PC-3 (cell line): ENCODE measurements around the gene HDAC8. TPM values are rescaled to one million over a fixed set of nuclear protein-coding genes. Genes with fewer than 3 reads are reported as not detected.
"Not testable (repeated sequence)": the region's sequence is repeated elsewhere in the genome, so short reads cannot be mapped to it uniquely, and the experiment has no call there.

ENCODE experiments used
- ATAC-seq: fragments of 200-7000 bp; cut with Tn5 transposase; 2 replicates; pipeline ENCODE4 v1.9.1; 2020; ENCODE audit warnings: mild to moderate bottlenecking, moderate library complexity
- BruUV-seq: library from RNA; stranded (reverse); fragments of 400-500 nt; replicated peaks from 2 replicates; lab custom pipeline; 2021; lab: Mats Ljungman, UMichigan
- CTCF ChIA-PET: fragments of 300-600 bp; sonication (Branson Sonifier 250); formaldehyde crosslinking; loops from one replicate; lab custom pipeline; 2022; ENCODE audit warnings: antibody characterized with exemption; lab: Charles Lee
- POLR2A ChIA-PET: fragments of 300-600 bp; sonication (Branson Sonifier 250); formaldehyde crosslinking; loops from one replicate; lab custom pipeline; 2022; ENCODE audit warnings: antibody characterized with exemption; ENCODE audit not compliant: unreplicated experiment; lab: Charles Lee
- DNase-seq: peaks from one replicate; pipeline ENCODE4 v3.0.0-alpha.2; 2015
- H2AFZ ChIP-seq: fragments of 300-600 bp; sonication (generic); 2 replicates; pipeline ENCODE4 v1.6.0; 2016; ENCODE audit warnings: antibody characterized with exemption, low read length
- H3F3A ChIP-seq: fragments of 300-600 bp; sonication (generic); one replicate; pipeline ENCODE4 v1.6.0; 2017; ENCODE audit warnings: antibody characterized with exemption, low read length, control low read depth, mild to moderate bottlenecking; ENCODE audit not compliant: unreplicated experiment
- H3K27ac ChIP-seq: fragments of 300-600 bp; sonication (generic); 2 replicates; pipeline ENCODE4 v1.5.1; 2016; ENCODE audit warnings: mild to moderate bottlenecking, low read length
- H3K27me3 ChIP-seq: fragments of 300-600 bp; sonication (generic); 2 replicates; pipeline ENCODE4 v1.6.1; 2016; ENCODE audit warnings: low read length, mixed read lengths
- H3K36me3 ChIP-seq: fragments of 300-600 bp; sonication (generic); 2 replicates; pipeline ENCODE4 v1.6.1; 2016; ENCODE audit warnings: low read depth, mixed run types, low read length, mixed read lengths
- H3K4me1 ChIP-seq: fragments of 300-600 bp; sonication (generic); 2 replicates; pipeline ENCODE4 v1.5.1; 2016; ENCODE audit warnings: low read length; ENCODE audit not compliant: insufficient read depth
- H3K4me2 ChIP-seq: fragments of 300-600 bp; sonication (generic); 2 replicates; pipeline ENCODE4 v1.6.0; 2016; ENCODE audit warnings: low read length
- H3K4me3 ChIP-seq: fragments of 300-600 bp; sonication (generic); 2 replicates; pipeline ENCODE4 v1.5.1; 2016; ENCODE audit warnings: mild to moderate bottlenecking, low read length, mixed read lengths
- H3K79me2 ChIP-seq: fragments of 300-600 bp; sonication (generic); 2 replicates; pipeline ENCODE4 v1.6.1; 2017; ENCODE audit warnings: low read length, mixed read lengths
- H3K9ac ChIP-seq: fragments of 300-600 bp; sonication (generic); 2 replicates; pipeline ENCODE4 v1.6.0; 2016; ENCODE audit warnings: mild to moderate bottlenecking, low read length
- H3K9me2 ChIP-seq: fragments of 300-600 bp; sonication (generic); replicated peaks from 2 replicates; pipeline ENCODE4 v1.6.1; 2016; ENCODE audit warnings: mixed run types, low read length, mixed read lengths
- H3K9me3 ChIP-seq: fragments of 300-600 bp; sonication (generic); 2 replicates; pipeline ENCODE4 v1.6.1; 2016; ENCODE audit warnings: low read length, mixed read lengths
- H4K20me1 ChIP-seq: fragments of 300-600 bp; sonication (generic); 2 replicates; pipeline ENCODE4 v1.6.1; 2016; ENCODE audit warnings: low read length, mixed read lengths
- EZH2 ChIP-seq: fragments of 300-600 bp; sonication (generic); IDR thresholded peaks from one replicate; pipeline ENCODE4 v1.6.1; 2017; ENCODE audit warnings: antibody characterized with exemption, mild to moderate bottlenecking, low read length; ENCODE audit not compliant: unreplicated experiment
- EZH2phosphoT487 ChIP-seq: fragments of 300-600 bp; sonication (generic); IDR thresholded peaks from 2 replicates; pipeline ENCODE4 v1.6.1; 2018; ENCODE audit warnings: mild to moderate bottlenecking, antibody characterized with exemption, low read length, borderline replicate concordance
- intact Hi-C: fragments of 100-400 bp; cut with micrococcal nuclease; formaldehyde crosslinking; loops from 2 replicates; pipeline ENCODE4 v1.9.0; 2023
- total RNA-seq: library from RNA; depleted of rRNA; stranded (reverse); fragments of >200 nt; gene quantifications from 2 replicates; pipeline ENCODE4 v1.2.3, GENCODE V29; 2014
- TF ChIP-seq, protein P1 (sequence below): fragments of 300-600 bp; sonication (generic); conservative IDR thresholded peaks from 2 replicates; pipeline ENCODE4 v1.5.1; 2017; ENCODE audit warnings: antibody characterized with exemption, low read depth, mild to moderate bottlenecking, low read length

HDAC8 gene
- total RNA-seq, 1 experiment from 2014 or later, result 40.5 TPM

DNA sequence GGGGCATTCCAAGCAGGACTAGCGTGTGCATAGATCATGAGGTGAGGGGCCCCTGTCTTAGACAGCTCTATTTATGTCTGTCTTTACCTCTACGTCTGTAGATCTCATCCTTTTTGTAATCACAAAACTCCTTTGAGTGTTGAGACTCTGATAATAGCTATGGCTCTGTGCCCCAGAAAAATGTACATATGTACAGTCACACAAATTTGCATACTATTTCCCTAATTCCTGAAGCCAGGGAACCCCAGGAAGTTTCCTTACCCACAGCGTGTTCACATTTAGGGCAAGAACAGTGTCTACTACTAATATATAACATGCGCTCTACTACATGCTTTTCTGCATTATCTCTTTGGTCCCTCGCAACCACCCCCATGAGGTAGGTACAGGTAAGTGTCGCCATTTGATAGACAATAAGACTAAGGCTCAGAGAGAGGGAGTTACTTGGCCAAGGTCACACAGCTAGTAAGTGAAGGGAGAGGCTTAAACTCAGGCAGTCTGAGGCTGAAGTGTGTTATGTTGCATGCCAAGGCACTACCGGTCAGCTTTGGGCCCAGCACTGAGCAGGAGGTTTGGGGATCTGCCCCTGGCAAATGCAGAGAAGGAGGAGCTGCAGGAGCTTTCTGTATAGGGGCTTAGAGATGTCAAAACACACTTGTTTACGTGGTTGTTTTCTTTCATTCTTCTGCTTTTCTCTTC lies 245.9 kb downstream of the HDAC8 start:
- Histone ChIP-seq H2AFZ (no peak overlapping the region), H3K4me3 (no peak overlapping the region), H3K79me2 (no peaks in the 10 kb centered on the region), H3K4me2 (no peak overlapping the region), H3K36me3 (no peaks in the 10 kb centered on the region), H3K27ac (no peak overlapping the region), H3K9me2 (no peaks in the 10 kb centered on the region), H3K4me1 (no peaks in the 10 kb centered on the region), H3K9ac (no peak overlapping the region), H3K27me3 (no peaks in the 10 kb centered on the region), H4K20me1 (no peaks in the 10 kb centered on the region), H3K9me3 (no peaks in the 10 kb centered on the region), H3F3A (no peaks in the 10 kb centered on the region)
- ATAC-seq, result no peak
- TF ChIP-seq, protein P1, sequence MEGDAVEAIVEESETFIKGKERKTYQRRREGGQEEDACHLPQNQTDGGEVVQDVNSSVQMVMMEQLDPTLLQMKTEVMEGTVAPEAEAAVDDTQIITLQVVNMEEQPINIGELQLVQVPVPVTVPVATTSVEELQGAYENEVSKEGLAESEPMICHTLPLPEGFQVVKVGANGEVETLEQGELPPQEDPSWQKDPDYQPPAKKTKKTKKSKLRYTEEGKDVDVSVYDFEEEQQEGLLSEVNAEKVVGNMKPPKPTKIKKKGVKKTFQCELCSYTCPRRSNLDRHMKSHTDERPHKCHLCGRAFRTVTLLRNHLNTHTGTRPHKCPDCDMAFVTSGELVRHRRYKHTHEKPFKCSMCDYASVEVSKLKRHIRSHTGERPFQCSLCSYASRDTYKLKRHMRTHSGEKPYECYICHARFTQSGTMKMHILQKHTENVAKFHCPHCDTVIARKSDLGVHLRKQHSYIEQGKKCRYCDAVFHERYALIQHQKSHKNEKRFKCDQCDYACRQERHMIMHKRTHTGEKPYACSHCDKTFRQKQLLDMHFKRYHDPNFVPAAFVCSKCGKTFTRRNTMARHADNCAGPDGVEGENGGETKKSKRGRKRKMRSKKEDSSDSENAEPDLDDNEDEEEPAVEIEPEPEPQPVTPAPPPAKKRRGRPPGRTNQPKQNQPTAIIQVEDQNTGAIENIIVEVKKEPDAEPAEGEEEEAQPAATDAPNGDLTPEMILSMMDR, result no peak
- no peak for TF ChIP-seq EZH2phosphoT487
- TF ChIP-seq EZH2, result no peak
- BruUV-seq, result no TSS peak
- ChIA-PET CTCF (no interaction called here), POLR2A (no interaction called here)
- DNase-seq, result no peak
- intact Hi-C loops, result no loop called here

DNA sequence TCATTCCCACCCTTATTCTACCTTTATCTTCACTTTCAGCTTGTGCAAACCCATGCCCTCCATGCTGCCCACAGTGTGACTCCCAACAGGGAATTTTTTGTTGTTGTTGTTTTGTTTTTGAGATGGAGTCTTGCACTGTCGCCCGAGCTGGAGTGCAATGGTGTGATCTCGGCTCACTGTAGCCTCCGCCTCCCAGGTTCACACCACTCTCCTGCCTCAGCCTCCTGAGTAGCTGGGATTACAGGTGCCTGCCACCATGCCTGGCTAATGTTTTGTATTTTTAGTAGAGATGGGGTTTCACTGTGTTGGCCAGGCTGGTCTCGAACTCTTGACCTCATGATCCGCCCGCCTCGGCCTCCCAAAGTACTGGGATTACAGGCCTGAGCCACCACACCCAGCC lies 253.0 kb downstream of the HDAC8 start:
- H3F3A ChIP-seq, H3K27me3 ChIP-seq, CTCF ChIA-PET, intact Hi-C loops, ATAC-seq, H3K4me2 ChIP-seq, H3K27ac ChIP-seq, H3K9me2 ChIP-seq, H3K79me2 ChIP-seq, DNase-seq, H4K20me1 ChIP-seq, BruUV-seq, H2AFZ ChIP-seq, H3K4me3 ChIP-seq, H3K9ac ChIP-seq, H3K9me3 ChIP-seq, H3K36me3 ChIP-seq, POLR2A ChIA-PET, H3K4me1 ChIP-seq: not testable (repeated sequence)

GRCh38 chrX:72317139-72317538 lies 255.5 kb downstream of the HDAC8 start:
- TF ChIP-seq, protein P1, result no peak
- TF ChIP-seq EZH2, result no peak
- TF ChIP-seq EZH2phosphoT487, result no peak
- DNase-seq (no peak), ATAC-seq (no peak)
- H4K20me1 ChIP-seq, result no peaks in the 10 kb centered on the region
- H3K79me2 ChIP-seq, result no peaks in the 10 kb centered on the region
- CTCF ChIA-PET, result no interaction called here
- H3K9me2 ChIP-seq, result no peaks in the 10 kb centered on the region
- no peaks in the 10 kb centered on the region for H3K36me3 ChIP-seq
- H2AFZ ChIP-seq, result no peak overlapping the region
- no TSS peak for BruUV-seq
- no peaks in the 10 kb centered on the region for H3K4me1 ChIP-seq
- no peak overlapping the region for H3K4me2 ChIP-seq
- no peaks in the 10 kb centered on the region for H3F3A ChIP-seq
- no peak overlapping the region for H3K9ac ChIP-seq
- POLR2A ChIA-PET, result no interaction called here
- H3K4me3 ChIP-seq, result no peak overlapping the region
- H3K27me3 ChIP-seq, result no peaks in the 10 kb centered on the region
- no peak overlapping the region for H3K27ac ChIP-seq
- intact Hi-C loops, result no loop called here
- no peaks in the 10 kb centered on the region for H3K9me3 ChIP-seq
